Measurements from ENCODE around the gene OR4F15.

The OR4F15 gene

GRCh38 chr15:101804941-101805340 lies 7.1 kb upstream of the OR4F15 start:
- DNase-seq, result no peak

GRCh38 chr15:101805605-101806345 lies 6.2 kb upstream of the OR4F15 start:
- no peak for DNase-seq

GRCh38 chr15:101807345-101807945 lies 4.6 kb upstream of the OR4F15 start:
- no peak for DNase-seq

- DNase-seq, result no peak
Measured at GRCh38 chr15:101808201-101808600, 3.8 kb upstream of the OR4F15 start.

- DNase-seq, result no peak
Measured at GRCh38 chr15:101810456-101810855, 1.5 kb upstream of the OR4F15 start.

- no peak for DNase-seq
Measured at GRCh38 chr15:101810876-101811275, 1.1 kb upstream of the OR4F15 start.

DNA sequence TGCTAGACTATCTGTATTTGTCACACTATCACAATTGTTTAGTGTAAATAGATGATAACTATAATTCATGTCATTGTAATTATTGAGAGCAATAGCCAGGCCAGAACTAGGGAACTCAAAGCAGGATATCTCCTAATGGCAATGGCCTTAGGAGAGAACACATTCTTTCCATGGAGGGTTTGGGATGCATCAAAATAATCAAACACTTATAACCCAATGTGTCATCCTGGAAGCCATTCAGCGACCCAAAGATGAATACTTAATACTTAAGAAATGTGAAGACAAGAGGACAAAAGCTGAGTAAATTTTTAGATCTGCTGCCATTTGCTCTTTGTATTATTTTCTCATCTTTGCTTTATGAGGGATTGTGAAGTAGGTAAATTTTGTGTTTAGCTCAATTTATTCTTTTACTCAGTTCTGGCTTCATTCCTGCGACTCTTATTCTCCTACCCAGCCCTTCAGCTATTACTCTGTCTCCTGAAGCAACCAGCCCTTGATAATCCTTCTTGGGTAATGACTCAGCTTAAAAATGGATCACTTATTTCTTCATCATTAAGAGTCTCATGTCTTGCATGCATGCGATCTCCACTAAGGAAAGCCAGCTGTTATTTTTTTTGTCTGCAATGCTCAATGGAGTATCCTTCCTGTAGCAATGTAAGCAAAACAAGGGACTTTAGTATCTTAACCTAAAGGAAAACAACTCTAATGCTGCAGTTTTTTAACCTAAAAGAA lies 2.0 kb downstream of the OR4F15 start:
- DNase-seq, result no peak

DNA sequence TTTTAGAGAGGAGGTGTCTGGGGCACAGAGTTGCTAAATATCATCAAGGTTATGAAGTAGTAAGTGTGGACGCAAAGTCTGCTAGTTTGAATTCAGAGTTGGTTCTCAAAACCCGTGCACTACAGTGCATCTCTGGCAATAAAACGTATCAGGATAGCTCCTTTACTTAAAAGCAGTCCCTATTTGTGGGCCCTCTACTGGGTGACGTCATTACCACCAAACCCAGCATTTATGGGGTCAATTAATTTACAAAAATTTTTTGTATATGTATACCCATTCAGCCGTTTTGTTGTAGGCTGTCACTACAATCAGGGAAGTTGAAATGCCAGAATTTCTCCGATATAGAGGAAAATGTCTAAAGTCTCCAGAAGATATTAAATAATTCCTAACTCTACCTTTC lies 8.8 kb downstream of the OR4F15 start:
- DNase-seq, result no peak

GRCh38 chr15:101827257-101827656 lies 15.3 kb downstream of the OR4F15 start:
- no peak for DNase-seq

DNA sequence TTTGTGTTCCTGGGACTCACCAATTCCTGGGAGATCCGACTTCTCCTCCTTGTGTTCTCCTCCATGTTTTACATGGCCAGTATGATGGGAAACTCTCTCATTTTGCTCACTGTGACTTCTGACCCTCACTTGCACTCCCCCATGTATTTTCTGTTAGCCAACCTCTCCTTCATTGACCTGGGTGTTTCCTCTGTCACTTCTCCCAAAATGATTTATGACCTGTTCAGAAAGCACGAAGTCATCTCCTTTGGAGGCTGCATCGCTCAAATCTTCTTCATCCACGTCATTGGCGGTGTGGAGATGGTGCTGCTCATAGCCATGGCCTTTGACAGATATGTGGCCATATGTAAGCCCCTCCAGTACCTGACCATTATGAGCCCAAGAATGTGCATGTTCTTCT lies 16.8 kb downstream of the OR4F15 start:
- no peak for DNase-seq

DNA sequence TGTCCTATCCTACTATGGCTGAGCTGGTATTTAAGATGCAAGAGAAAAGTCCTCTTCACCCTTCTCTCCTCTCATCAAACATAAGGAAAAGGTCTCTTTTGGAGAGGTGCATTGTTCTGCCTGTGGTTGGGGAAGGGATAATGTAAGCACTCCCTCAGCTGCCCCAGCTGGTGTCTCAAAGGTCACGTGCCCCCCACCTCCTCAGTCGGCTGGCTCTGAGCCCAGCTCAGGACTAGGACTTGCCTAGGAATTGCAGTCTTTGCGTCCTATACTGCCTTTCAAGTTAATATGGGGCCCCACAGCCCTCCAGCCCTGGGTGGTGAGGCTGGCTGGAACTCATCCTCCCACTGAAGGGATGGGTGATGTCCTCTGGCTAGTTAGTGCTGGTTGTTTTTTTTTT lies 29.7 kb downstream of the OR4F15 start:
- DNase-seq, result no peak

- DNase-seq, result no peak
Measured at GRCh38 chr15:101844916-101845315, 32.9 kb downstream of the OR4F15 start.

DNA sequence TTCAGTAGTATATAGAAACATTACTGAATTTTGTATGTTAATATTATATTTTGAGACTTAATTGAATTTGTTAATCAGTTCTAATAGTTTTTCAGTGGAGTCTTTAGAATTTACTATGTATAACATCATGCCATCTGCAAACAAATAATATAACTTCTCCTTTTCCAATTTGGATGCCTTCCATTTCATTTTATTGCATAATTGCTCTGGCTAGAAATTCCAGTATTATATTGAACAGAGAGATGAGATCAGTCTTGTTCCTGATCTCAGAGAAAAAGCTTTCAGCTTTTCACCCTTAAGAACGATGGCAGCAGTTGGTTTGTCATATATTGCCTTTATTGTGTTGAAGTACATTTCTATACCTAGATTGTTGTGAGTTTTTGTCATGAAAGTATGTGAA lies 40.4 kb downstream of the OR4F15 start:
- no peak for DNase-seq
